NK-92 treated with Interleukin-12 subunit alpha and Interleukin-12 subunit beta, amount 100 ng/mL, for 24 hours (cell line): ENCODE data around the gene ZBTB20.

Experiments
- DNase-seq: peaks from one replicate; lab custom pipeline; 2025; lab: John Stamatoyannopoulos, UW

Gene ZBTB20

GRCh38 chr3:114572364-114573062 lies 574.6 kb downstream of the ZBTB20 start:
- DNase-seq, result no peak

DNA sequence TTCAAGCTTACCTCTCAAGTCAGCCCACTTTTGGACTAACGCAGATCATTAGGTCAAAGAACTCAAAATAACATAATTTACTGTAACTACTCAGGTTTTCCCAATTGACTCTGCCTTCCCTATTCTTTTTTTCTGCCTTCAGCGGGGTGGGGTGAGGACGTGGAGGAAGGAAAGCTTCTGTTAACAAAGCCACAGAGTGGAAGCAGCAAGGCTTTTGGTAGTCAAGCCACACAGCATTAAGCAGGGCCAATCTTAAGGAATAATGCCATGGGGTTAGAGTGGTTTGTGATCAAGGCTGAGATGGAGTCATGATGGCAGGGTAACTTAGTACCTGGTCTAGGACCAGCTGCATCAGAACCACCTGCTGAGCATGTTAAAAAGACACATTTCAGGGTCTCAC lies 575.7 kb downstream of the ZBTB20 start:
- DNase-seq, result no peak

- DNase-seq, result no peak
Measured at GRCh38 chr3:114569186-114569585, 577.9 kb downstream of the ZBTB20 start.

- DNase-seq, result no peak
Measured at GRCh38 chr3:114567771-114568170, 579.3 kb downstream of the ZBTB20 start.

- no peak for DNase-seq
Measured at GRCh38 chr3:114566767-114567166, 580.3 kb downstream of the ZBTB20 start.

DNA sequence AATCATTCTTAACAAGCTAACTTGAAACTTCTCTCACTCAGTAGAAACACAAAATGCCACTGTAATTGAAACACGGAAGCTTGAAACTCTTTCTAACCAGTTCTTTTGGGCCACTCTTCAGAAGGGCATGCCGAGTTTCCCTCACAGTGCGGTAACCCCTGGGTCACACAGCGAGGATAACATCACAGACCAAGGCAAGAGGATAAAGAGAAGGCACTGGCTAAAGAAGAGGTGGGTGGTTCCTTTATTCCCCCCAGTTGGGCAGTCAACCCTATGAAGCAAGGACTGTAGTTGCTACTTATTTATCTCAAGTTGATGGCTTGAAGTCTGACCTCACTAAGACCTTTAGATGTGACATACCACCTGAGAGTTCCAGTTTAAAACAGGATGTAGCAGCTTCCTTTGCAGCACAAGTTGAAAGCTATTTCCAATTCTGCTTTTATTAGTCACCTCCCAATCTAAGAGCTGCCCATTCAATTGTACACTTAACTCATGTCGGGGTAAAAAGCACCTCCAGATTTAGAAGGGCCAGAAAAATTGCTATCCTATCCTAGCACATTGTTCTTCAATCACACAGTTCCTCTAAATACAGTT lies 580.8 kb downstream of the ZBTB20 start:
- DNase-seq, result no peak

DNA sequence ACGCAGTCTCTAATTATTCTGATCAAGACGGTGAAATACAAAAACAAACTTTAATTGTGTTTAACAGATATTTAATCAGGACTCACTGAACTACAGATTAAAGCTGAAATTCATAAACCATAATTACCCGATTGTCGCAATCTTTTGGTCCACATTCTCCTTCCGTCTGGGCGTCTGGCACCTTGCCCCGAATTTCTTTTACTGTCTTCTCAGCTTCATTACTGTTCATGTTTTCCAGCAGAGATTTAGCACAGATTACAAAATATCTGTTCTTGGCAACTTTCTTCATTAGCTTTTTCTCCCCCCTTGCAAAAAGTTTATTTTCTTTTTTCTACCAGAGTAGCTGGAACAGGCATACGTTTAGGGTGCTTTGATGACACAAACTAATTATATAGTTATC lies 581.9 kb downstream of the ZBTB20 start:
- no peak for DNase-seq

DNA sequence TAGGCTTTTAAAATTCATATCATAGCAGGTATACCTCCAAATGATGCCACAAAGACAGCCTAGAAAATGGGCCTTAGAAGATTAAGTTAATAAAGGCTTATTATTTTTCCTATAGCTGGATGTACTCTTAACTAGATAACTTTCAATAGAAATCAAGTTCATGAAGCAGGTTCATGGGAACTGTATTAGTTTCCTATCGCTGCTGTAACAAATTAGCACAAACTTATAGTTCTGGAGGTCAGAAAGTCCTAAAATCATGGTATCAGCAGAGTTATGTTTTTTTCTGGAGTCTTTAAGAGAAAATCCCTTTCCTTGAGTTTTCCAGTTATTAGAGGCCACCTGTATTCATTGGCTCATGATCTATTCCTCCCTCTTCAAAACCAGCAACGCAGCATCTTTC lies 583.4 kb downstream of the ZBTB20 start:
- DNase-seq, result no peak

GRCh38 chr3:114562557-114562956 lies 584.5 kb downstream of the ZBTB20 start:
- no peak for DNase-seq

DNA sequence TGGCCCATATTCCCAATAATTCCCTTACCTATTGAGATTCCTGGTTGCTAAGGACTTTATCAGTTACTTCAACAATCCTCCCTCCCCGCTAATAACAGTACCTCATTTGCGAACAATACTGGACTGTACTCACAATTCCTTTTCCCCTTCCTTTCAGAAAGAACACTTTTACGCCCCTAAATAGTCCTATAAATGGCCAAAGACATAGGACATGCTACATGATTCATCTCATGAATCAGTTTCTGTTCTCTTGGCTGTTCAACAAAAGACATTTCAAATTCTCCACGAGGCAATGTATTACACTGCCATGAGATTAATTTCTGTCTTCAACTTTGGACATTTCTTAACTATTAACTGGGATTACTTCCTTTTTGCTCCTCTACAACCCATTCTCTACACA lies 588.8 kb downstream of the ZBTB20 start:
- no peak for DNase-seq

GRCh38 chr3:114557791-114558190 lies 589.3 kb downstream of the ZBTB20 start:
- DNase-seq, result no peak

DNA sequence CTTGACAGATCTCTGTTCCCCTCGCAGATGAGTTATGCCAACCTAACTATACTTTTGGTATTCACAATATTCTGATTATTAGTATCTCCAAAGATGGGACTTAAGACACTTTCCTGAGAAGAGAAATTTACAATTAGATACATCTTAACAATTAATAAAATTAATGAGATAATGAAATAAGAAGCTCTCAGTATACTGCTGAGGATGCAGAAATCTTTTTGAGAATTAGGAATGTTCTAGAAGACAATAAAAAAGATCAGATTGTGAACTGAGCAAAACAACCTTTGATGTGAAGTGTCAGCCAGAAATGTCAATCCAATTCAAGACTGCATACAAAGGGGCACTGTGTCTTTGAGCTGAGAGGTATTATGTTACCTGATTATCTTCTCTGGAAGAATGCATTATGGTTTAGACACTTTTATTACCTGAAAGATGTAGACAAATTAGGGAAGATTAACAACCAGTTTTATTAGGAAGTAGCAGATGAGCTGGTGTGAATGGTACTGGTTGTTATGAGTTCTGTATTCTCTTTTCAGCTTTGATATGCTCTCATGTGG lies 590.4 kb downstream of the ZBTB20 start:
- no peak for DNase-seq

DNA sequence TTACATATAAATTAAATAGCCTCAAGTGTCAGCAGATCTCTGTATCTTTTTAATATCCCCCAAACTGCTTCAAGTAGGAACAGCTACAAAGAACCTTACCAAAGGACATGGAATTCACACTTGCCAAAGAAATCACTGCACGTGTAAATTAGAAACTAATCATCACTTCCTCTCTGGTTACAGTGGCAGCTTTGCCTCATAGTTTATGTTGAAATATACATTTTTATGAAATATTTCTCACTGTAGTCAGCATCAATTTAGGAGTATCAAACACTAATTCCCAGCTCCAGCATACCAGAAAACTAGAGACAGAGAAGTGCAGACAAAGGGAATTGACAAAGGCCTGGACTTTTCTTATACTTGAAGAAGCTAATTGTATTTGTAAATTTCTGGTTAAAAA lies 592.4 kb downstream of the ZBTB20 start:
- no peak for DNase-seq

DNA sequence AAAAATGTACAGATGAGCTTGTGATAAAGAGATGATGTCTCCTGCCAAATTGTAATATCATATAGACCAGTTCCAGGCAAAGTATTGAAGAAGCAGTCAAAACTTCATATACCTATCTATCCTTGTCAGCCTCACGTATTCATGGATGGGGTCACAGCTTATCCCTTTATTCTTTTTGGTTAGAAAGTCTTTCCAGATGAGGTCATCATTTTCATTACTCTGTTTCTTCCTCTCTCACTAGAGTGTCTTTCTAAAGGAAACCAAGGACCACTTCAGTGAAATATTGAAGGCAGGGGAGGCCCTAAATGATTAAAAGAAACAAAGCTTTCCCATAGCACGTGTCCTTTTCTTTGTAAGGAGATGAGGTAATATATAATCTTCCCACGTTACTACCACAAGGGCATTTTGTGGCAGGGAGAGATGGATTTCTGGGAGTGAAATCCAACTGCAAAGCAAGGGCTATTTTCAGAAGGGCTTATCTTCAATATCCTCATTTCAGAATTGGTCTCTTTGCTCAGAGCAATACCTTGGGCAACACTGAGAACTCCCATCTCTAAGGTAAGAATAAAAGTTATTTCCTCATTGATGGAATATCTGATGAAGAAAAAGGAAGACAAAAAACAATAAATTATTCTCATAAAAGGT lies 593.0 kb downstream of the ZBTB20 start:
- DNase-seq, result no peak

DNA sequence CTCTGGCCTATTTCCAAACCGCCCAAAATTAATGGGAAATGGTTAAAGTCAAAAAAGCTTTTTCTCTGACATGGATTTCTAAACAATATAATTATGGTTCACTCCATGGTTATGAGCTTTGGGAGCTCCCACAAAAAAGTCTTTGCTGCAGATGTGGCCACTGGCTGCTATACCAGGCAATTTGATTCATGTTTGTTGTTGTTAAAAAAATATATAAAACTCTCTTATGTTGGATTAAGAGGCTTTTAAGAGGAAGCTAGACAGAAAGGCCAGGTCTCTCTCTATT lies 594.6 kb downstream of the ZBTB20 start:
- no peak for DNase-seq

- DNase-seq, result no peak
Measured at GRCh38 chr3:114551770-114552526, 595.1 kb downstream of the ZBTB20 start.

GRCh38 chr3:114550165-114550564 lies 596.9 kb downstream of the ZBTB20 start:
- DNase-seq, result no peak

GRCh38 chr3:114545193-114545592 lies 601.9 kb downstream of the ZBTB20 start:
- DNase-seq, result no peak

DNA sequence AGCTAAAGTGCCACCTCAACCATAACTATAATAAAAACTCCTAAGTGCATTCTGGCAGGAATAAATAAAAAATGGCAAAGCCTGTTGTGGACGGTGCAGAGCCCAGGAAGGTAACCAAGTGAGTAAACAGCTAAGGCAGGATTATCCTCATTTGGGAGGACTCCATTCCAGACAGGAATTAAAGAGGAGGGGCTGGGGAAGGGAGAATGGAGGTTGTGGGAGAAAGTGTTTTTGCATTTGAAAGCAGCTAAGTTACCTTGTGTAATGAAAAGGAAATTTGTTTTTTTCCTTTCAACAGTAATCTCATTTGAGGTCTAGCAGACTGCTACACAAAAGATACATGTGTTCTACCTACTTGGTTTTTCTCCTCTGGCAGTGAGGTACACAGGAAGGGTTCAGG lies 604.7 kb downstream of the ZBTB20 start:
- DNase-seq, result no peak

- DNase-seq, result no peak
Measured at GRCh38 chr3:114539525-114539924, 607.6 kb downstream of the ZBTB20 start.

DNA sequence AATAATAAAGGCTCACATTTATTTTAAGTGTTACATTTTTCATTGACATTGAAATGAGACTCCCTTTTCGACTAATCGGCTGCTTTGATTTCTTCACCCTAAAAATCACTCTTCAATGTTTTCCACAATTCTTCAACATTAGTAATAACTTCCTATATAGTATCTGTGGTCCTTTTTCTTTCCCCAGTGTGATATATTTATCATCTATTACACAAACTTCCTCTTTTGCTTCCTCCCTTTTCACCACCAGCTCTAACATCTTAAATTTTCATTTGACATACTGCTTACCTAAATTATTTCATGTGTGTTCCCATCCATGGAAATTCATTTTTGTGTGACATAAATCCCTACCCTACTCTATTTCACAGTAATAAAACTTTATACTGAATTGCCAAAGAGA lies 608.9 kb downstream of the ZBTB20 start:
- DNase-seq, result no peak

- no peak for DNase-seq
Measured at GRCh38 chr3:114528517-114528916, 618.6 kb downstream of the ZBTB20 start.
